Endothelial cell of umbilical vein (primary cell): ENCODE results near the gene HSD17B4. TPM values are rescaled to one million over a fixed set of nuclear protein-coding genes. Genes with fewer than 3 reads are reported as not detected.
"Not testable (repeated sequence)": the region's sequence is repeated elsewhere in the genome, so short reads cannot be mapped to it uniquely, and the experiment has no call there.

Experiments used
- BruUV-seq: library from RNA; stranded (reverse); fragments of 400-500 nt; replicated peaks from 2 replicates; lab custom pipeline; 2021; lab: Mats Ljungman, UMichigan
- CTCF ChIA-PET: fragments of 300-600, 350-600 bp; sonication (Branson Sonifier 250); formaldehyde crosslinking; loops from one replicate; lab custom pipeline; 2021; ENCODE audit warnings: antibody characterized with exemption, inconsistent platforms; lab: Charles Lee
- POLR2A ChIA-PET: fragments of 300-600, 350-600 bp; sonication (Branson Sonifier 250); formaldehyde crosslinking; loops from one replicate; lab custom pipeline; 2021; ENCODE audit warnings: antibody characterized with exemption, inconsistent platforms; lab: Charles Lee
- DNase-seq: peaks from one replicate; pipeline ENCODE4 v3.0.0-alpha.2; 2011; ENCODE audit warnings: low read depth, low spot score
- FAIRE-seq: peaks from 2 replicates; lab custom pipeline; 2011; peaks lifted over from hg19 to GRCh38; lab: Jason Lieb, UNC
- H2AFZ ChIP-seq: 2 replicates; pipeline ENCODE4 v1.6.0; 2012; ENCODE audit warnings: low read depth, low read length, control low read depth, inconsistent platforms
- H3K27ac ChIP-seq: 2 replicates; pipeline ENCODE4 v1.5.1; 2011; ENCODE audit warnings: low read depth, mild to moderate bottlenecking, control low read depth, low read length, moderate library complexity; ENCODE audit not compliant: insufficient read depth
- H3K27me3 ChIP-seq, 2 experiments: 2 replicates each; pipeline versions ENCODE4 v1.6.0 to v1.6.1; 2011; ENCODE audit warnings: low read length in 2 of 2, mixed read lengths in 1 of 2; ENCODE audit not compliant: control insufficient read depth in 2 of 2, insufficient read depth in 2 of 2
- H3K36me3 ChIP-seq, 2 experiments: 2 replicates in 1 of 2; 3 replicates in 1 of 2; pipeline ENCODE4 v1.5.1; 2011; ENCODE audit warnings: low read length in 2 of 2, mild to moderate bottlenecking in 1 of 2, moderate library complexity in 1 of 2; ENCODE audit not compliant: control insufficient read depth in 2 of 2, insufficient read depth in 2 of 2; ENCODE audit errors: extremely low read depth in 1 of 2
- H3K4me1 ChIP-seq: 3 replicates; pipeline ENCODE4 v1.5.1; 2011; ENCODE audit warnings: mild to moderate bottlenecking, low read length; ENCODE audit not compliant: control insufficient read depth, insufficient read depth; ENCODE audit errors: extremely low read depth
- H3K4me2 ChIP-seq: 2 replicates; pipeline ENCODE4 v1.6.1; 2011; ENCODE audit warnings: low read length, control low read depth, mixed read lengths; ENCODE audit not compliant: insufficient read depth
- H3K4me3 ChIP-seq, 3 experiments: fragments of 200-600 bp in 1 of 3; sonication (generic), shearing (Covaris generic) in 1 of 3; replicated peaks in 1 of 3; 2 replicates each; pipeline ENCODE4 v1.5.1; 2011 to 2016; ENCODE audit warnings: control low read depth in 3 of 3, low read length in 3 of 3, mild to moderate bottlenecking in 2 of 3, inconsistent platforms in 1 of 3, low read depth in 1 of 3, moderate library complexity in 1 of 3; ENCODE audit not compliant: insufficient read depth in 1 of 3
- H3K79me2 ChIP-seq: 2 replicates; pipeline ENCODE4 v1.6.0; 2012; ENCODE audit warnings: low read length, inconsistent platforms; ENCODE audit not compliant: control insufficient read depth, insufficient read depth
- H3K9ac ChIP-seq: replicated peaks from 2 replicates; pipeline ENCODE3; 2011; ENCODE audit warnings: low read length, control low read depth; ENCODE audit not compliant: insufficient read depth; ENCODE audit errors: extremely low read depth
- H3K9me1 ChIP-seq: replicated peaks from 3 replicates; pipeline ENCODE4 v1.6.0; 2011; ENCODE audit warnings: mild to moderate bottlenecking, low read length; ENCODE audit not compliant: control insufficient read depth, insufficient read depth; ENCODE audit errors: extremely low read depth
- H3K9me3 ChIP-seq: replicated peaks from 2 replicates; pipeline ENCODE4 v1.5.1; 2012; ENCODE audit warnings: low read length, inconsistent platforms; ENCODE audit not compliant: control insufficient read depth, insufficient read depth
- H4K20me1 ChIP-seq: replicated peaks from 2 replicates; pipeline ENCODE3; 2011; ENCODE audit warnings: mild to moderate bottlenecking, low read length; ENCODE audit not compliant: control insufficient read depth, insufficient read depth; ENCODE audit errors: extremely low read depth
- EZH2 ChIP-seq: IDR thresholded peaks from 2 replicates; pipeline ENCODE4 v1.6.1; 2012; ENCODE audit warnings: borderline replicate concordance, low read depth, mild to moderate bottlenecking, moderate library complexity, low read length, inconsistent platforms; ENCODE audit not compliant: severe bottlenecking
- FOS ChIP-seq: IDR thresholded peaks from 2 replicates; pipeline ENCODE4 v1.6.1; 2011; ENCODE audit warnings: mild to moderate bottlenecking, low read length, moderate library complexity, borderline replicate concordance; ENCODE audit not compliant: insufficient read depth
- GATA2 ChIP-seq: IDR thresholded peaks from 2 replicates; pipeline ENCODE4 v1.7.0; 2011; ENCODE audit warnings: low read depth, mild to moderate bottlenecking, moderate library complexity, mixed read lengths, low read length; ENCODE audit not compliant: insufficient read length, insufficient read depth
- JUN ChIP-seq: IDR thresholded peaks from 2 replicates; pipeline ENCODE4 v1.6.1; 2011; ENCODE audit warnings: borderline replicate concordance, low read depth; ENCODE audit not compliant: insufficient read length, insufficient read depth
- MYC ChIP-seq: IDR thresholded peaks from one replicate; pipeline ENCODE4 v1.6.1; 2011; ENCODE audit warnings: mild to moderate bottlenecking, low read depth, low read length
- POLR2A ChIP-seq: IDR thresholded peaks from 2 replicates; pipeline ENCODE4 v1.6.1; 2012; ENCODE audit warnings: low read depth, mild to moderate bottlenecking, control low read depth, low read length
- POLR2AphosphoS5 ChIP-seq: IDR thresholded peaks from 2 replicates; pipeline ENCODE4 v1.6.1; 2012; ENCODE audit warnings: low read depth, mild to moderate bottlenecking, control low read depth, low read length, moderate library complexity; ENCODE audit not compliant: insufficient read depth
- dilution Hi-C: fragments of 300-500 bp; cut with MboI; formaldehyde crosslinking; loops from one replicate; pipeline ENCODE4 v1.15.0; 2019; ENCODE audit warnings: low sequenced_read_pairs; ENCODE audit not compliant: extremely low pct_ligation_motif_present
- intact Hi-C: fragments of 100-400 bp; cut with micrococcal nuclease; formaldehyde crosslinking; loops from one replicate; pipeline ENCODE4 v1.10.0; 2022
- polyA plus RNA-seq, 4 experiments: library from polyadenylated mRNA; depleted of rRNA in 3 of 4; stranded (reverse) in 3 of 4; unstranded in 1 of 4; fragments of >200 nt; gene quantifications; 2 replicates each; pipeline versions ENCODE4 v1.2.1 to v1.2.3, GENCODE V29; 2011 to 2012; ENCODE audit warnings: missing spikeins in 1 of 4
- total RNA-seq: library from RNA; stranded (reverse); gene quantifications from 2 replicates; pipeline ENCODE4 v1.2.3, GENCODE V29; 2021
- TF ChIP-seq, protein P1 (sequence below), 2 donors: IDR thresholded peaks; 1 replicate in 1 of 2; 2 replicates in 1 of 2; pipeline ENCODE4 v1.5.1; 2011; ENCODE audit warnings: low read length in 2 of 2, mild to moderate bottlenecking in 2 of 2, moderate library complexity in 2 of 2, control low read depth in 1 of 2, inconsistent platforms in 1 of 2, low read depth in 1 of 2; ENCODE audit not compliant: insufficient read depth in 1 of 2; ENCODE audit errors: extremely low read depth in 1 of 2

Gene HSD17B4
- total and polyA plus RNA-seq, 2 donors (not counting 3 experiments of a cell fraction or from before 2014, with no cell fraction given) = 91.4 to 124 TPM

DNA sequence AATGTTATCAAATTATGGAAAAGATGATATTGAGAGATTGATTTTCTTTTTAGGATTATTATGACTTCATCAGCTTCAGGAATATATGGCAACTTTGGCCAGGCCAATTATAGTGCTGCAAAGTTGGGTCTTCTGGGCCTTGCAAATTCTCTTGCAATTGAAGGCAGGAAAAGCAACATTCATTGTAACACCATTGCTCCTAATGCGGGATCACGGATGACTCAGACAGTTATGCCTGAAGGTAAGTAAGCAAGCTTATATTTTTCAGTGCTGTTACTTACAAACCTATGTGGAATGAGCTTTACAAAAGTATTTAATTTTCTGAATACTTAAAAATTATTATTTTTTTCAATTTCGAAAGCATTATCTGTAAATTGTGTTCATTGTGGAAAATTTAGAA is 26.5 kb downstream of the HSD17B4 start:
- POLR2A ChIA-PET = no interaction called here
- intact Hi-C loops = no loop called here

DNA sequence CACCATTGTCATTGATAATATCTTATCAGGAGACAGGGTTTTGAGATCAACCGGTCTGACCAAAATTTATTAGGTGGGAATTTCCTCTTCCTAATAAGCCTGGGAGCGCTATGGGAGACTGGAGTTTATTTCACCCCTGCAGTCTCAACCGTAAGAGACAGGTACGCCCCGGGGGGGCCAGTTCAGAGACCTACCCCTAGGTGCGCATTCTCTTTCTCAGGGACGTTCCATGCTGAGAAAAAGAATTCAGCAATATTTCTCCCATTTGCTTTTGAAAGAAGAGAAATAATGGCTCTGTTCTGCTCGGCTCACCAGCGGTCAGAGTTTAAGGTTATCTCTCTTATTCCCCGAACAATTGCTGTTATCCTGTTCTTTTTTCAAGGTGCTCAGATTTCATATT is 28.3 kb downstream of the HSD17B4 start:
- BruUV-seq, H3K36me3 ChIP-seq, FAIRE-seq, DNase-seq, H3K27me3 ChIP-seq, H3K9me1 ChIP-seq, H3K9ac ChIP-seq, CTCF ChIA-PET, intact Hi-C loops, H3K4me2 ChIP-seq, H3K4me3 ChIP-seq, H3K27ac ChIP-seq, dilution Hi-C loops, H3K9me3 ChIP-seq, POLR2A ChIA-PET, H2AFZ ChIP-seq, H3K79me2 ChIP-seq, H3K4me1 ChIP-seq, H4K20me1 ChIP-seq: not testable (repeated sequence)

More for the DNA sequence above, 26.5 kb downstream of the HSD17B4 start:
- Histone ChIP-seq H3K4me3 (no peak overlapping the region), H3K4me2 (no peak overlapping the region), H4K20me1 (no peaks in the 10 kb centered on the region), H3K36me3 (peaks cover 0 to 7% of the 10 kb centered on the region in 2 experiments), H2AFZ (no peak overlapping the region), H3K27me3 (no peaks in the 10 kb centered on the region), H3K4me1 (no peaks in the 10 kb centered on the region), H3K9ac (no peak overlapping the region), H3K9me3 (no peaks in the 10 kb centered on the region), H3K27ac (no peak overlapping the region), H3K79me2 (no peaks in the 10 kb centered on the region), H3K9me1 (no peaks in the 10 kb centered on the region)
- DNase-seq (no peak), FAIRE-seq (no peak)
- dilution Hi-C loops = no loop called here
- TF ChIP-seq POLR2A (no peak), MYC (no peak), EZH2 (no peak), FOS (no peak), GATA2 (no peak), POLR2AphosphoS5 (no peak), JUN (no peak)
- TF ChIP-seq, protein P1, sequence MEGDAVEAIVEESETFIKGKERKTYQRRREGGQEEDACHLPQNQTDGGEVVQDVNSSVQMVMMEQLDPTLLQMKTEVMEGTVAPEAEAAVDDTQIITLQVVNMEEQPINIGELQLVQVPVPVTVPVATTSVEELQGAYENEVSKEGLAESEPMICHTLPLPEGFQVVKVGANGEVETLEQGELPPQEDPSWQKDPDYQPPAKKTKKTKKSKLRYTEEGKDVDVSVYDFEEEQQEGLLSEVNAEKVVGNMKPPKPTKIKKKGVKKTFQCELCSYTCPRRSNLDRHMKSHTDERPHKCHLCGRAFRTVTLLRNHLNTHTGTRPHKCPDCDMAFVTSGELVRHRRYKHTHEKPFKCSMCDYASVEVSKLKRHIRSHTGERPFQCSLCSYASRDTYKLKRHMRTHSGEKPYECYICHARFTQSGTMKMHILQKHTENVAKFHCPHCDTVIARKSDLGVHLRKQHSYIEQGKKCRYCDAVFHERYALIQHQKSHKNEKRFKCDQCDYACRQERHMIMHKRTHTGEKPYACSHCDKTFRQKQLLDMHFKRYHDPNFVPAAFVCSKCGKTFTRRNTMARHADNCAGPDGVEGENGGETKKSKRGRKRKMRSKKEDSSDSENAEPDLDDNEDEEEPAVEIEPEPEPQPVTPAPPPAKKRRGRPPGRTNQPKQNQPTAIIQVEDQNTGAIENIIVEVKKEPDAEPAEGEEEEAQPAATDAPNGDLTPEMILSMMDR (IDR thresholded peaks at IDR 0.05; ENCODE audit: extremely low read depth in 1 of 2, insufficient read depth in 1 of 2, low read depth in 1 of 2, low read length in 2 of 2) = no peak
- no TSS peak for BruUV-seq
- CTCF ChIA-PET = interaction anchor here (0.9 to 1.9 kb wide), 3 partner anchors 8 to 17 kb away, joined by 3 to 7 read pairs (median 4); no protein-coding TSS in a partner anchor
